Endometrial microvascular endothelial cells (primary cell): Measurements from ENCODE around the gene NCAM1. TPM values are rescaled to one million over a fixed set of nuclear protein-coding genes. Genes with fewer than 3 reads are reported as not detected.
"Not testable (repeated sequence)": the region's sequence is repeated elsewhere in the genome, so short reads cannot be mapped to it uniquely, and the experiment has no call there.

Experiments
- in situ Hi-C: cut with HindIII; loops from 2 replicates; pipeline ENCODE4 v1.10.0; 2017; ENCODE audit warnings: low sequenced_read_pairs, low pct_unique_long_range_greater_than_20kb; ENCODE audit errors: inconsistent ontology term
- total RNA-seq: library from RNA; depleted of rRNA; stranded (reverse); fragments of >200 nt; gene quantifications from one replicate; pipeline ENCODE4 v1.2.3, GENCODE V29; 2015; ENCODE audit errors: inconsistent ontology term

Gene NCAM1
- total RNA-seq, 1 donor from 2014 or later, result not detected

- in situ Hi-C loops, result no loop called here
Measured at GRCh38 chr11:113276466-113276865, 315.2 kb downstream of the NCAM1 start.

GRCh38 chr11:113277907-113278306, 316.7 kb downstream of the NCAM1 start:
- in situ Hi-C loops, result no loop called here

- in situ Hi-C loops, result no loop called here
Measured at GRCh38 chr11:113278481-113278880, 317.3 kb downstream of the NCAM1 start.

- in situ Hi-C loops, result no loop called here
Measured at GRCh38 chr11:113278925-113279324, 317.7 kb downstream of the NCAM1 start.

DNA sequence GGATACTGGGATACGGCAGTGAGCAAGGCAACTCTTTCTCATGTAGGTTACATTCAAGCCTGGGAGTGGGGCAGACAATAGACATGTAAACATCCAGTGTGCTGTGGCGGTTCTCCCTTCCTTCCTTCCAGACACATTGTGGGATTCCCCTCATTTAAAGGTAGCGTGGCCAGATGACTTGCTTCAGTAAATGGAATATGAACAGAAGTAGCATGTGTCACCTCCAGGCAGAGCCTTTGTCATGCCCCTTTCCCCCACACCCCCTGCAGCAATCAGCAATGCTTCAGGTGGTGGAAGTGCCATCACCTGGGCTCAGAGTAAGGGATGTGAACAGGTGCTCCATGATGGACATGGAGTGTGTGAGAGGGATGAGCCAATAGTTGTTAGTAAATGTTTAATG, 318.4 kb downstream of the NCAM1 start:
- in situ Hi-C loops, result no loop called here

GRCh38 chr11:113281052-113281725, 320.0 kb downstream of the NCAM1 start:
- in situ Hi-C loops, result no loop called here

DNA sequence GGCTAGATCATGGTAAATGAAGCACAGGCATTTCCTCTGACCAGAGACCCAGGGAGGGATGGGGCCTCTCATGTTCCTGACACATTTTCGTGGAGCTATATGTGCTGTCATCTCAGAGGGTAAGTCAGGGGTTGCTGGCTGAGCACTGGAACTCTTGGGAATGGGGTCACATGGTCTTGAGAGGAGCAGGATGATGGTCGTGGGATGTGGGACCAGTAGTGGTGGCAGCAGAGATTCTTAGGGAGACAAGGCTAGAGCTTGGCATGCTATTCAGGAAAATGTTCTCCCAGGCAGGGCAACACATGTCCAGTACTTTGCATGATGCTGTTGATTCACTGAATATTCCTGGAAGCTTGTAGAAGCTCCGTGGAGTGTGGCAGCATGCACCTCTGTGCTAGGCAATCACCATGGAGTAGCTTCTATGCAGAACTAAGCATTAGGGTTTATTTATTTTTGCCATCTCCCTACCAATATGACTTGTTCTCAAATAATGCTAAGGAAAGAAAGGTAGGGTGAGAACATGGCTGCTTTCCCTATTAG, 321.7 kb downstream of the NCAM1 start:
- in situ Hi-C loops, result no loop called here

GRCh38 chr11:113283881-113284280, 322.7 kb downstream of the NCAM1 start:
- in situ Hi-C loops, result no loop called here

DNA sequence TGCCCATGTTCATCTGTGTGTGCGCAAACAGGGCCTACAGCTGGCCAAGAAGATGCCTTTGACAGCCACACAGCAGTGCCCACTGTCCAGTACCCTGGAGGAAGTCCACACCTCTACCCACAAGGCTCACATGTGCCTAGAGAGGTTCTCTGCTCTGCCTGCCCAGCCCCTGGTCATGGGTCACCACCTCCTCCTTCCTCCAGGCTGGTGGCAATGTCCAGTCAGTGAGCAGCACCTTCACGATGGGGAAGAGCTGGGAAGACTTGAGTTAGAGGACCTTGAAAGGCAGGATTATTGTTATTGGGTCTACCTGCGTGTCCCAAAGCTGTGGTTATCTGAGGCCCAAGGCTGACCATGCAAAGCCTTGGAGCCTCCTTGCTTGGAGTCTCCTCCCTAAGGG, 324.8 kb downstream of the NCAM1 start:
- in situ Hi-C loops, result no loop called here

GRCh38 chr11:113286509-113287497, 325.6 kb downstream of the NCAM1 start:
- in situ Hi-C loops, result no loop called here

DNA sequence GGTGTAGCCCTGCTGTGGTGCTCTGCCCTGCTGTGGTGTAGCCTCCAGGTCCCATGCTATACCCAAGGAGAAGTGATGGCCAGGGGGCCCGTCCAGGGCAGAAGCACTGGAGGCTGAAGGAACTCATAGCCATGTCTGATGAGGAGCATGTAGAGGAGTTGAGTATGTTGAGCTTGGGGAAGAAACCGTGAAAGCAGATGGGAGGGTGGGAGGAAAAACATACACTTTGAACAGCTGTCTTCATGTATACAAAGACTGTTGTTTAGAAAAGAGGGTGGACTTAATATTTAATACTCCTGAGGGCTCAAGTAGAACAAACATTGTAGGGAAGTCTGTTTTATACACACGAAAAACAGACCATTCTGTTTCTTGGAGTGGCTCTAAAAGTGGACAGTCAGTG, 326.6 kb downstream of the NCAM1 start:
- in situ Hi-C loops, result no loop called here

DNA sequence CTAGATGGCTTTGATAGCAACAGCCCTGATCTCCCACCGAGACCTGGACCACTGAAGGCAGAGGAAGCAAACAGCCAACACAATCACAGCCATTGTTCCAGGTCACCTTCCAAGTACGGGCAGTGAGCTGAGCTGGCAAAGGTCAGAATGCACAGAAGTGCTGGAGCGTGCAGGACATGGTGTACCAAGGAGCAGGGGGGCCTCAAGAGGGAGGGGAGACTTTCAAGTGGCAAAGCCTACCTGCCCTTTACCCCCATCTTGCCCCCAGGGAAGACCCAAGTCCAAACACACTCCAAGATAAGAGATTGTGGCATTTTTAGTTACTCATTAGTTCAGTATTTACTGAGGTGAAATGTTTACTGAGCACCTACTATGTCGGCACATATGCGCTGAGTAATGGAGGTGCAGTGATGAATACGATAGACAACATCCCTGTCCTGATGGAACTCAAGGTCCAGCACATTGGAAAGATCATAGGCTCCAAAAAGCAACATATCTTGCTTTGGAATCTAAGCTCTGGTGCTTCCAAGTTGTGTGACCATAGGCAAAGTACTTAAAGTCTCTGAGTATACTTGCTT, 327.2 kb downstream of the NCAM1 start:
- in situ Hi-C loops, result no loop called here

- in situ Hi-C loops, result no loop called here
Measured at GRCh38 chr11:113289431-113290187, 328.4 kb downstream of the NCAM1 start.

DNA sequence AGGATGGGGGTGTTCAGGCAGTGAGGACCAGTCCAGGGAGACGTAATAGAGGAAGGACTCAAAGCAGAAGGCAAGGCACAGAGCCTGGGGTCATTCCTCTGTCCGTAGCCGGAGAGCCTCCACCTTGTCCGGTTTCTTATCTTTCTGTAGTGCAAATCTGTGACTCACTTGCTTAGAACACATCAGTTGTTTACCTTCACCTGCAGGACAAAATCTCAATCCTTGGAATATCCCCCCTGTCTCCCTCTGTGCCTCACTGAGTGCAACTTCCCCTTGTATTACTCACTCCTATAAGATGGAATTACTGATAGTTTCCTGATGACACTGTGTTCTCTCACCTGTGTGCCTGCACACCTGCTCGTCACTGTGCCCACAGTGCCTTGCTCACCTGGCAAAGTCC, 332.7 kb downstream of the NCAM1 start:
- in situ Hi-C loops, result no loop called here

- in situ Hi-C loops, result no loop called here
Measured at GRCh38 chr11:113295993-113296392, 334.8 kb downstream of the NCAM1 start.

GRCh38 chr11:113296447-113297205, 335.4 kb downstream of the NCAM1 start:
- in situ Hi-C loops, result no loop called here

GRCh38 chr11:113298496-113298895, 337.3 kb downstream of the NCAM1 start:
- in situ Hi-C loops, result not testable (repeated sequence)

- in situ Hi-C loops, result no loop called here
Measured at GRCh38 chr11:113304916-113305315, 343.7 kb downstream of the NCAM1 start.
